AG04449 (cell line): ENCODE data around the gene ARFGEF3.

ENCODE experiments used
- CTCF ChIA-PET: fragments of 350-600 bp; formaldehyde crosslinking; extraction: SDS; loops from one replicate; lab custom pipeline; 2021; ENCODE audit warnings: antibody characterized with exemption; lab: Yijun Ruan, JAX
- POLR2A ChIA-PET: fragments of 400-600, 350-600 bp; formaldehyde crosslinking; extraction: SDS; loops from one replicate; lab custom pipeline; 2020; ENCODE audit warnings: antibody characterized with exemption, inconsistent platforms; lab: Yijun Ruan, JAX
- DNase-seq: peaks from one replicate; pipeline ENCODE4 v3.0.0-alpha.2; 2010; ENCODE audit warnings: low read depth, low spot score
- H3K4me3 ChIP-seq: 2 replicates; pipeline ENCODE4 v1.5.1; 2011; ENCODE audit warnings: low read depth, mild to moderate bottlenecking, control low read depth, low read length
- CTCF ChIP-seq: IDR thresholded peaks from one replicate; pipeline ENCODE4 v1.5.1; 2011; ENCODE audit warnings: mild to moderate bottlenecking, moderate library complexity, low read length, control low read depth, inconsistent platforms; ENCODE audit not compliant: insufficient read depth; ENCODE audit errors: missing control alignments

ARFGEF3 gene

GRCh38 chr6:138215093-138215782, 53.5 kb downstream of the ARFGEF3 start:
- no peak for DNase-seq
- no peak for TF ChIP-seq CTCF
- ChIA-PET POLR2A (no interaction called here), CTCF (no interaction called here)
- no peak overlapping the region for H3K4me3 ChIP-seq

- no peak within 1 kb of the TSS for H3K4me3 ChIP-seq
- ChIA-PET CTCF (no interaction called here), POLR2A (no interaction called here)
- DNase-seq, result no peak
- TF ChIP-seq CTCF, result no peak
These were observed 56.7 kb downstream of the ARFGEF3 start, which contains the start of gene PBOV1 for GRCh38 chr6:138218449-138218848. PBOV1 (minus strand) TSS chr6:138218491; CDS start chr6:138218395, 96 bp downstream.

GRCh38 chr6:138219398-138219797, 57.7 kb downstream of the ARFGEF3 start:
- ChIA-PET POLR2A (no interaction called here), CTCF (no interaction called here)
- no peak for TF ChIP-seq CTCF
- no peak for DNase-seq
- no peak overlapping the region for H3K4me3 ChIP-seq

- POLR2A ChIA-PET, result no interaction called here
- no peak for DNase-seq
- no peak overlapping the region for H3K4me3 ChIP-seq
- CTCF ChIA-PET, result no interaction called here
- TF ChIP-seq CTCF, result no peak
These were observed 58.2 kb downstream of the ARFGEF3 start for GRCh38 chr6:138219901-138220300.

GRCh38 chr6:138222901-138223546, 61.3 kb downstream of the ARFGEF3 start:
- ChIA-PET CTCF (no interaction called here), POLR2A (no interaction called here)
- no peak for DNase-seq
- H3K4me3 ChIP-seq, result no peak overlapping the region
- TF ChIP-seq CTCF, result no peak

GRCh38 chr6:138225953-138226352, 64.2 kb downstream of the ARFGEF3 start:
- TF ChIP-seq CTCF, result no peak
- no peak for DNase-seq
- no peak overlapping the region for H3K4me3 ChIP-seq
- POLR2A ChIA-PET, result no interaction called here
- CTCF ChIA-PET, result no interaction called here
